Measurements from ENCODE around the gene F13B.
"Not testable (repeated sequence)": the region's sequence is repeated elsewhere in the genome, so short reads cannot be mapped to it uniquely, and the experiment has no call there.

The F13B gene

GRCh38 chr1:197001828-197002227 is 65.2 kb downstream of the F13B start:
- no CpG with 5 or more reads among the region's 2 CpGs for WGBS, 2 donors (ENCODE audit: extremely low coverage in 2 of 2, insufficient read length in 2 of 2, insufficient replicate concordance in 1 of 2)
- Histone ChIP-seq H2AFZ (ENCODE audit: low read length) (no peak overlapping the region), H2BK5ac (ENCODE audit: low read length) (no peak overlapping the region), H3K4me3 (ENCODE audit: low read length in 2 of 2) (no peak overlapping the region), H4K91ac (ENCODE audit: low read depth, low read length, poor library complexity) (no peak overlapping the region), H3K27ac (replicated peaks; ENCODE audit: low read length) (no peak overlapping the region), H3K4ac (ENCODE audit: low read length) (no peak overlapping the region), H3K4me1 (ENCODE audit: control insufficient read depth in 2 of 2, insufficient read depth in 1 of 2, low read depth in 1 of 2, low read length in 2 of 2) (no peaks in the 10 kb centered on the region), H3K4me2 (ENCODE audit: insufficient read depth, low read length, poor library complexity, severe bottlenecking) (no peak overlapping the region), H3K27me3 (ENCODE audit: control insufficient read depth in 3 of 3, insufficient read depth in 3 of 3, low read depth in 1 of 3, low read length in 3 of 3) (no peaks in the 10 kb centered on the region), H2AK5ac (ENCODE audit: low read depth, low read length) (no peak overlapping the region), H2BK12ac (ENCODE audit: low read length) (no peak overlapping the region), H3K18ac (ENCODE audit: low read length) (no peak overlapping the region), H3K23ac (ENCODE audit: low read depth, low read length, poor library complexity) (no peak overlapping the region), H3K9me3 (replicated peaks in 1 of 2; ENCODE audit: control insufficient read depth in 2 of 2, insufficient read depth in 1 of 2, low read depth in 1 of 2, low read length in 2 of 2) (no peaks in the 10 kb centered on the region), H2BK120ac (ENCODE audit: low read depth, low read length) (no peak overlapping the region), H3K36me3 (replicated peaks in 1 of 2; ENCODE audit: control insufficient read depth in 2 of 2, insufficient read depth in 2 of 2, low read length in 2 of 2) (no peaks in the 10 kb centered on the region), H3K14ac (ENCODE audit: low read length) (no peak overlapping the region), H3K79me1 (ENCODE audit: low read depth, low read length) (no peaks in the 10 kb centered on the region), H2BK15ac (ENCODE audit: low read length) (no peak overlapping the region), H4K8ac (ENCODE audit: low read depth, low read length) (no peak overlapping the region), H3K9ac (ENCODE audit: low read depth, low read length, poor library complexity) (no peak overlapping the region)
- DNase-seq (ENCODE audit: low spot score): no peak

DNA sequence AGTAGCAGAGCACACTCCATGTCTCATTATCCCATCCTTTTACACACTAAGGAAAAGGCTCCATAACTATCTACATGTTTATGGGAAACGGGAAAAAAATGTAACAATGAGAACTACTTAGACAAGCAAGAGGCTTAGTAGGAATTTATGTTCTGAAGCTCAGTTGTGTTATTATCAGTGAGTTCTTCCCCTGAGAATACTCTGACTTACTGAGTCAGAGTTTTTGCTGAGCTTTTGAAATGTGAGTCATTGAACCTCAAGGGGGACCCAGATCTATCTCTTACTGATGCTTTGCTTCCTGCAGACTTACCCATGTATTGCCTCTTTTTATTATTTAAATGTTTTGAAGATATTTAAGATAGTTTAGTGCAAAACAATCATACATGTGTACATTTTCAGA is 69.6 kb downstream of the F13B start:
- Histone ChIP-seq H4K91ac (ENCODE audit: low read depth, low read length, poor library complexity) (no peak overlapping the region), H2BK5ac (ENCODE audit: low read length) (no peak overlapping the region), H3K14ac (ENCODE audit: low read length) (no peak overlapping the region), H2AFZ (ENCODE audit: low read length) (no peak overlapping the region), H3K79me1 (ENCODE audit: low read depth, low read length) (no peaks in the 10 kb centered on the region), H3K4me1 (ENCODE audit: control insufficient read depth in 2 of 2, insufficient read depth in 1 of 2, low read depth in 1 of 2, low read length in 2 of 2) (no peaks in the 10 kb centered on the region), H3K9ac (ENCODE audit: low read depth, low read length, poor library complexity) (no peak overlapping the region), H3K18ac (ENCODE audit: low read length) (no peak overlapping the region), H3K9me3 (replicated peaks in 1 of 2; ENCODE audit: control insufficient read depth in 2 of 2, insufficient read depth in 1 of 2, low read depth in 1 of 2, low read length in 2 of 2) (no peaks in the 10 kb centered on the region), H2BK15ac (ENCODE audit: low read length) (no peak overlapping the region), H2AK5ac (ENCODE audit: low read depth, low read length) (no peak overlapping the region), H3K36me3 (replicated peaks in 1 of 2; ENCODE audit: control insufficient read depth in 2 of 2, insufficient read depth in 2 of 2, low read length in 2 of 2) (no peaks in the 10 kb centered on the region), H3K4ac (ENCODE audit: low read length) (no peak overlapping the region), H4K8ac (ENCODE audit: low read depth, low read length) (no peak overlapping the region), H3K4me3 (ENCODE audit: low read length in 2 of 2) (no peak overlapping the region), H2BK12ac (ENCODE audit: low read length) (no peak overlapping the region), H2BK120ac (ENCODE audit: low read depth, low read length) (no peak overlapping the region), H3K27ac (replicated peaks; ENCODE audit: low read length) (no peak overlapping the region), H3K4me2 (ENCODE audit: insufficient read depth, low read length, poor library complexity, severe bottlenecking) (no peak overlapping the region), H3K27me3 (ENCODE audit: control insufficient read depth in 3 of 3, insufficient read depth in 3 of 3, low read depth in 1 of 3, low read length in 3 of 3) (no peaks in the 10 kb centered on the region), H3K23ac (ENCODE audit: low read depth, low read length, poor library complexity) (no peak overlapping the region)
- DNase-seq (ENCODE audit: low spot score): no peak
- no CpG with 5 or more reads among the region's 1 CpG for WGBS, 2 donors (ENCODE audit: extremely low coverage in 2 of 2, insufficient read length in 2 of 2, insufficient replicate concordance in 1 of 2)

DNA sequence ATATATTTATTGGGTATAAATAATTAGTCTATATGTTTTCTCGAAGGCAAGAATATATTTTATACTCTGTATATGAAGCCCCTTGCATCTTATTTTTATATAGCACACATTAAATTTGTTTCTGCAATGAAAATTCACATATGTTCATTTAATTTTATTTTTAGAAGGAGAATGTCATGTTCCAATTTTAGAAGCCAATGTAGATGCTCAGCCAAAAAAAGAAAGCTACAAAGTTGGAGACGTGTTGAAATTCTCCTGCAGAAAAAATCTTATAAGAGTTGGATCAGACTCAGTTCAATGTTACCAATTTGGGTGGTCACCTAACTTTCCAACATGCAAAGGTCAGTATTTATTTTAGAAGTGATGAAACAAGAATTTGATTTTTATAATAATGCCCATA is 73.1 kb downstream of the F13B start:
- H3K36me3 ChIP-seq (replicated peaks in 1 of 2; ENCODE audit: control insufficient read depth in 2 of 2, insufficient read depth in 2 of 2, low read length in 2 of 2): no peaks in the 10 kb centered on the region
- H3K27me3 ChIP-seq (ENCODE audit: control insufficient read depth in 3 of 3, insufficient read depth in 3 of 3, low read depth in 1 of 3, low read length in 3 of 3): no peaks in the 10 kb centered on the region
- no peaks in the 10 kb centered on the region for H3K9me3 ChIP-seq (replicated peaks in 1 of 2; ENCODE audit: control insufficient read depth in 2 of 2, insufficient read depth in 1 of 2, low read depth in 1 of 2, low read length in 2 of 2)
- no peak overlapping the region for H2BK12ac ChIP-seq (ENCODE audit: low read length)
- no peak overlapping the region for H3K18ac ChIP-seq (ENCODE audit: low read length)
- H3K4me3 ChIP-seq (ENCODE audit: low read length in 2 of 2): no peak overlapping the region
- H2BK120ac ChIP-seq (ENCODE audit: low read depth, low read length): no peak overlapping the region
- H3K27ac ChIP-seq (replicated peaks; ENCODE audit: low read length): no peak overlapping the region
- H3K4me1 ChIP-seq (ENCODE audit: control insufficient read depth in 2 of 2, insufficient read depth in 1 of 2, low read depth in 1 of 2, low read length in 2 of 2): peaks cover 6 to 8% of the 10 kb centered on the region in 2 donors
- no peak for DNase-seq (ENCODE audit: low spot score)
- no peak overlapping the region for H3K14ac ChIP-seq (ENCODE audit: low read length)
- H3K23ac ChIP-seq (ENCODE audit: low read depth, low read length, poor library complexity): no peak overlapping the region
- no peak overlapping the region for H2BK5ac ChIP-seq (ENCODE audit: low read length)
- no peak overlapping the region for H2AFZ ChIP-seq (ENCODE audit: low read length)
- H4K91ac ChIP-seq (ENCODE audit: low read depth, low read length, poor library complexity): no peak overlapping the region
- no peak overlapping the region for H4K8ac ChIP-seq (ENCODE audit: low read depth, low read length)
- H3K4ac ChIP-seq (ENCODE audit: low read length): no peak overlapping the region
- no peak overlapping the region for H2BK15ac ChIP-seq (ENCODE audit: low read length)
- no peak overlapping the region for H3K4me2 ChIP-seq (ENCODE audit: insufficient read depth, low read length, poor library complexity, severe bottlenecking)
- no CpG with 5 or more reads among the region's 2 CpGs for WGBS, 2 donors (ENCODE audit: extremely low coverage in 2 of 2, insufficient read length in 2 of 2, insufficient replicate concordance in 1 of 2)
- H3K79me1 ChIP-seq (ENCODE audit: low read depth, low read length): no peaks in the 10 kb centered on the region
- no peak overlapping the region for H2AK5ac ChIP-seq (ENCODE audit: low read depth, low read length)
- no peak overlapping the region for H3K9ac ChIP-seq (ENCODE audit: low read depth, low read length, poor library complexity)

GRCh38 chr1:196991919-196992651 is 75.0 kb downstream of the F13B start:
- H2BK5ac ChIP-seq (ENCODE audit: low read length); H3K4me2 ChIP-seq (ENCODE audit: insufficient read depth, low read length, poor library complexity, severe bottlenecking); H3K4me1 ChIP-seq (ENCODE audit: control insufficient read depth in 2 of 2, insufficient read depth in 1 of 2, low read depth in 1 of 2, low read length in 2 of 2); H4K91ac ChIP-seq (ENCODE audit: low read depth, low read length, poor library complexity); H3K36me3 ChIP-seq (replicated peaks in 1 of 2; ENCODE audit: control insufficient read depth in 2 of 2, insufficient read depth in 2 of 2, low read length in 2 of 2); H4K8ac ChIP-seq (ENCODE audit: low read depth, low read length); H3K9me3 ChIP-seq (replicated peaks in 1 of 2; ENCODE audit: control insufficient read depth in 2 of 2, insufficient read depth in 1 of 2, low read depth in 1 of 2, low read length in 2 of 2); H2BK120ac ChIP-seq (ENCODE audit: low read depth, low read length); H3K4ac ChIP-seq (ENCODE audit: low read length); H3K79me1 ChIP-seq (ENCODE audit: low read depth, low read length); H3K27me3 ChIP-seq (ENCODE audit: control insufficient read depth in 3 of 3, insufficient read depth in 3 of 3, low read depth in 1 of 3, low read length in 3 of 3); H2BK12ac ChIP-seq (ENCODE audit: low read length); H3K23ac ChIP-seq (ENCODE audit: low read depth, low read length, poor library complexity); H2BK15ac ChIP-seq (ENCODE audit: low read length); H2AK5ac ChIP-seq (ENCODE audit: low read depth, low read length); H3K14ac ChIP-seq (ENCODE audit: low read length); H3K27ac ChIP-seq (replicated peaks; ENCODE audit: low read length): not testable (repeated sequence)
- peak overlapping the region; percentile 12 for H3K9ac ChIP-seq (ENCODE audit: low read depth, low read length, poor library complexity)
- peak overlapping the region in 1 of 2 donors; percentile 15 for H3K4me3 ChIP-seq (ENCODE audit: low read length in 2 of 2)
- peak overlapping the region; percentile 82 for H2AFZ ChIP-seq (ENCODE audit: low read length)
- H3K18ac ChIP-seq (ENCODE audit: low read length): peak overlapping the region; percentile 38
- peak; percentile 44 for DNase-seq (ENCODE audit: low spot score)
- WGBS, 2 donors (ENCODE audit: extremely low coverage in 2 of 2, insufficient read length in 2 of 2, insufficient replicate concordance in 1 of 2): no CpG with 5 or more reads among the region's 11 CpGs

Data from neuronal stem cell (in vitro differentiated cells).